Measurements from ENCODE around the gene LHPP.

The LHPP gene

GRCh38 chr10:124522933-124523871, 61.6 kb downstream of the LHPP start:
- DNase-seq = no peak

- no peak for DNase-seq
Observed at GRCh38 chr10:124523901-124524300, 62.3 kb downstream of the LHPP start.

GRCh38 chr10:124524991-124525653, 63.5 kb downstream of the LHPP start:
- no peak for DNase-seq

GRCh38 chr10:124525751-124526600, 64.4 kb downstream of the LHPP start:
- no peak for DNase-seq

- no peak for DNase-seq
Observed at GRCh38 chr10:124526621-124527267, 65.1 kb downstream of the LHPP start.

- DNase-seq = no peak
Observed at GRCh38 chr10:124527874-124528395, 66.3 kb downstream of the LHPP start.

GRCh38 chr10:124529661-124530214, 68.1 kb downstream of the LHPP start:
- DNase-seq = no peak

- peak; percentile 83 for DNase-seq
Observed at GRCh38 chr10:124530215-124530665, 68.6 kb downstream of the LHPP start.

- DNase-seq = no peak
Observed at GRCh38 chr10:124530816-124531215, 69.2 kb downstream of the LHPP start.

- DNase-seq = no peak
Observed at GRCh38 chr10:124532106-124532641, 70.6 kb downstream of the LHPP start.

- DNase-seq = no peak
Observed at GRCh38 chr10:124532788-124533187, 71.2 kb downstream of the LHPP start.

GRCh38 chr10:124533266-124533665, 71.6 kb downstream of the LHPP start:
- DNase-seq = no peak

- DNase-seq = no peak
Observed at GRCh38 chr10:124534231-124534798, 72.7 kb downstream of the LHPP start.

- DNase-seq = no peak
Observed at GRCh38 chr10:124534826-124535601, 73.4 kb downstream of the LHPP start.

GRCh38 chr10:124535731-124536495, 74.3 kb downstream of the LHPP start:
- no peak for DNase-seq

GRCh38 chr10:124536496-124537050, 75.0 kb downstream of the LHPP start:
- DNase-seq = no peak

- no peak for DNase-seq
Observed at GRCh38 chr10:124537166-124537725, 75.6 kb downstream of the LHPP start.

GRCh38 chr10:124537891-124538290, 76.3 kb downstream of the LHPP start:
- DNase-seq = no peak

- no peak for DNase-seq
Observed at GRCh38 chr10:124538706-124539105, 77.1 kb downstream of the LHPP start.

Measured in T-helper 9 cell (primary cell).